ENCODE measurements around the gene OR2F1.
"Not testable (repeated sequence)": the region's sequence is repeated elsewhere in the genome, so short reads cannot be mapped to it uniquely, and the experiment has no call there.

Gene OR2F1

DNA sequence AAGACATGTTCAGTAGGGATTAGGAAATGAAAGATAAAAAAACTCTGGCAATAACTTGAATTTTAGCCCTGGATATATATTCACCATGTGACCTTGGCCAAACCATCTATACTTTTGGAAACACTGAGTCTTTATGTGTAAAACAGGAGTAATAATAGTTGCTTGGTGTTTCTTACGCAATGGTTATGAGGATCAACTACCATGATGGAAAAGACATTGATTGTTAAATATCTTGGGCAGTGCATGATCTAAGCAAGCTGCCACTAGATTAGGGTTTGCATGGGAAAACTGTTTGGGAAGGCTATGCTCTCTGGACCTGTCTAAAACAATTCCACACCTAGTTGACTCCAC is 52.0 kb downstream of the OR2F1 start:
- no peaks in the 10 kb centered on the region for H3K79me2 ChIP-seq (ENCODE audit: control insufficient read depth, insufficient read depth, low read length, unreplicated experiment)
- peaks cover 1% of the 10 kb centered on the region for H3K4me1 ChIP-seq (ENCODE audit: control insufficient read depth, insufficient read depth, low read length, unreplicated experiment)
- no peak overlapping the region for H3K4me3 ChIP-seq (ENCODE audit: low read depth, low read length)
- H2AFZ ChIP-seq (ENCODE audit: low read length, unreplicated experiment), result no peak overlapping the region
- no peaks in the 10 kb centered on the region for H3K36me3 ChIP-seq (ENCODE audit: insufficient read depth, low read length)
- no peak overlapping the region for H3K27ac ChIP-seq (ENCODE audit: low read depth, low read length)
- H3K27me3 ChIP-seq (ENCODE audit: insufficient read depth, low read length), result no peaks in the 10 kb centered on the region

DNA sequence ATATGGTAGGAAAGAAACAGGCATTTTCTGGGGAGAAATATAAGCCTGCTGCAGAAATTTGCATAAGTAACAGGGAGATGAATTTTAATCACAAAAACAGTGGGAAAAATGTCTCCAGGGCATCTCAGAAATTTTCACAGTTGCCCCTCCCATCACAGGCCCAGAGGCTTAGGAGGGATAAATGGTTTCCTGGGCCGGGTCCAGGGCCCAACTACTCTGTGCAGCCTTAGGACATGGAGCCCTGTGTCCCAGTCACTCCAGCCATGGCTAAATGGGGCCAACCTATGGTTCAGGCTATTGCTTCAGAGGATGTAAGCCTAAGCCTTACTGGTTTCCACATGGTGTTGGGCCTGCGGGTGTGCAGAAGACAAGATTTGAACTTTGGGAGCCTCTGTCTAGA is 54.7 kb downstream of the OR2F1 start:
- H3K4me3 ChIP-seq (ENCODE audit: low read depth, low read length), result no peak overlapping the region
- H3K27me3 ChIP-seq (ENCODE audit: insufficient read depth, low read length), result no peaks in the 10 kb centered on the region
- H3K36me3 ChIP-seq (ENCODE audit: insufficient read depth, low read length), result no peaks in the 10 kb centered on the region
- H3K79me2 ChIP-seq (ENCODE audit: control insufficient read depth, insufficient read depth, low read length, unreplicated experiment), result no peaks in the 10 kb centered on the region
- H3K4me1 ChIP-seq (ENCODE audit: control insufficient read depth, insufficient read depth, low read length, unreplicated experiment), result no peaks in the 10 kb centered on the region
- no peak overlapping the region for H3K27ac ChIP-seq (ENCODE audit: low read depth, low read length)
- no peak overlapping the region for H2AFZ ChIP-seq (ENCODE audit: low read length, unreplicated experiment)

DNA sequence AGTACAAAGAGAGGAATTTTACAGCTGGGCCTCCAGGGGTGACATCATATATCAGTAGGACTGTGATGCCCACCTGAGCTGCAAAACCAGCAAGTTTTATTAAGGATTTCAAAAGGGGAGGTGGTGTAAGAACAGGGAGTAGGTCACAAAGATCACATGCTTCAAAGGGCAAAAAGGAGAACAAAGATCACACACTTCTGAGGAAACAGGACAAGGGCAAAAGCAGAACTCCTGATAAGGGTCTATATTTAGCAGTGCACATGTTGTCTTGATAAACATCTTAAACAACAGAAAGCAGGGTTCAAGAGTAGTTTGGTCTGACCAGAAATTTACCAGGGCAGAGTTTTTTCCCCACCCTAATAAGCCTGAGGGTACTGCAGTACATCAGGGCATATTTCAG is 55.4 kb downstream of the OR2F1 start:
- not testable (repeated sequence) for H3K36me3 ChIP-seq (ENCODE audit: insufficient read depth, low read length); H2AFZ ChIP-seq (ENCODE audit: low read length, unreplicated experiment); H3K27me3 ChIP-seq (ENCODE audit: insufficient read depth, low read length); H3K4me3 ChIP-seq (ENCODE audit: low read depth, low read length); H3K4me1 ChIP-seq (ENCODE audit: control insufficient read depth, insufficient read depth, low read length, unreplicated experiment); H3K27ac ChIP-seq (ENCODE audit: low read depth, low read length); H3K79me2 ChIP-seq (ENCODE audit: control insufficient read depth, insufficient read depth, low read length, unreplicated experiment)

DNA sequence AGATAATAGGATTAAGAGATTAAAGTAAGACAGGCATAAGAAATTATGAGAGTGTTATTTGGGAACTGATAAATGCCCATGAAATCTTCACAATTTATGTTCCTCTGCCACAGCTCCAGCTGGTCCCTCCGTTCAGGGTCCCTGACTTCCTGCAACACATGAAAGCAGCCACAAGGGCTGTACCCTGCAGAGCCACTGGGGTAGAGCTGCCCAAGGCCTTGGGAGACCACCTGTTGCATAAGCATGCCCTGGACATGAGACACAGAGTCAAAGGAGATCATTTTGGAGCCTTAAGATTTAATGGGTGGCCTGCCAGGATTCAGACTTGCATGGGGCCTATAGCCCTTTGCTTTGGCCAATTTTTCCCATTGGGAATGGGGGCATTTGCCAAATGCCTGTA is 56.2 kb downstream of the OR2F1 start:
- H2AFZ ChIP-seq (ENCODE audit: low read length, unreplicated experiment), result not testable (repeated sequence)

DNA sequence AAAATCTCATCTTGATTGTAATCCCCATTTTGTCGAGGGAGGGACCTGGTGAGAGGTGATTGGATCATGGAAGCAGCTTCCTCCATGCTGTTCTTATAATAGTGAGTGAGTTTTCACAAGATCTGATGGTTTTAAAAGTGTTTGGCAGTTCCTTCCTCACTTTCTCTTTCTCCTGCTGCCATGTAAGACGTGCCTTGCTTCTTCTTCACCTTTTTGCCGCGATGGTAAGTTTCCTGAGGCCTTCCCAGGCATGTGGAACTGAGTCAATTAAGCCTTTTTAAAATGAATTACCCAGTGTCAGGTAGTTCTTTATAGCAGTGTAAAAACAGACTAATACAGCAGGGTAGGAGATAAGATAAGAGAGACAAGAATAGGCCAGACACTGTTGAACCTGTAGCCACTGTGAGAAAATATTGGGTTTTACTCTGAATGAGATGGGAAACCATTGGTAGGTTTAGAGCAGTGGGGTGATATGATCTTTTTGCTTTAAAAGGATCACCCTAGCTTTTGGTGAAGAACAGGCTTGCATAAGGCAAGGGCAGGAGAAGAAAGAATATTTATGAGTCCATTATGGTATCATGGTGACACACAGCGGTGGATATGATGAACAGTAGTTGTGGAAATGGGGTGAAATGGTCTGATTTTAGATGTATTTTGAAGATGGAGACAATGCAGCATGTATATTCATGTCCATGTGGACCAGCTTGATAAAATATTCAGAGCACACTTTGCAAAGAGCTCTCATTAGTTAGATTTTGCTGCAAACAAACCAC is 57.0 kb downstream of the OR2F1 start:
- Histone ChIP-seq H2AFZ (ENCODE audit: low read length, unreplicated experiment) (no peak overlapping the region), H3K79me2 (ENCODE audit: control insufficient read depth, insufficient read depth, low read length, unreplicated experiment) (no peaks in the 10 kb centered on the region), H3K27me3 (ENCODE audit: insufficient read depth, low read length) (no peaks in the 10 kb centered on the region), H3K36me3 (ENCODE audit: insufficient read depth, low read length) (no peaks in the 10 kb centered on the region), H3K4me3 (ENCODE audit: low read depth, low read length) (no peak overlapping the region), H3K27ac (ENCODE audit: low read depth, low read length) (no peak overlapping the region), H3K4me1 (ENCODE audit: control insufficient read depth, insufficient read depth, low read length, unreplicated experiment) (no peaks in the 10 kb centered on the region)

More for the DNA sequence above, 56.2 kb downstream of the OR2F1 start:
- not testable (repeated sequence) for H3K36me3 ChIP-seq (ENCODE audit: insufficient read depth, low read length); H3K27me3 ChIP-seq (ENCODE audit: insufficient read depth, low read length); H3K27ac ChIP-seq (ENCODE audit: low read depth, low read length); H3K4me1 ChIP-seq (ENCODE audit: control insufficient read depth, insufficient read depth, low read length, unreplicated experiment); H3K79me2 ChIP-seq (ENCODE audit: control insufficient read depth, insufficient read depth, low read length, unreplicated experiment); H3K4me3 ChIP-seq (ENCODE audit: low read depth, low read length)

Data from ACC112 (cell line).